ENCODE results near the gene IGF2BP2.

DNA sequence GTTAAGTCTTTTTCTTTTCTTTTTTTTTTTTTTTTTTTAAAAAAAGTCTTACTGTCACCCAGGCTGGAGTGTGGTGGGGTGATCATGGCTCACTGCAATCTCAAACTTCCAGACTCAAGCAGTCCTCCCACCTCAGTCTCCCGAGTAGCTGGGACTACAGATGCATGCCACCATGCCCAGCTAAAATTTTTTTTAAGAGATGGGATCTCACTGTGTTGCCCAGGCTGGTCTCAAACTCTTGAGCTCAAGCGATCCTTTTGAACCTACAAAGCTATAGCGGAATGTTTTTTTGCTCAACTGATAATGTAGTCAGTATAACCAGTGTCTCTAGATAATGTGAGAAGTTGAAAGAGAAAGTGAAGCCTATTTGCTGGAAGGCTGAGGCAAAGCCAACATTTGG, 3.9 kb upstream of the IGF2BP2 start:
- TF ChIP-seq, protein P1, sequence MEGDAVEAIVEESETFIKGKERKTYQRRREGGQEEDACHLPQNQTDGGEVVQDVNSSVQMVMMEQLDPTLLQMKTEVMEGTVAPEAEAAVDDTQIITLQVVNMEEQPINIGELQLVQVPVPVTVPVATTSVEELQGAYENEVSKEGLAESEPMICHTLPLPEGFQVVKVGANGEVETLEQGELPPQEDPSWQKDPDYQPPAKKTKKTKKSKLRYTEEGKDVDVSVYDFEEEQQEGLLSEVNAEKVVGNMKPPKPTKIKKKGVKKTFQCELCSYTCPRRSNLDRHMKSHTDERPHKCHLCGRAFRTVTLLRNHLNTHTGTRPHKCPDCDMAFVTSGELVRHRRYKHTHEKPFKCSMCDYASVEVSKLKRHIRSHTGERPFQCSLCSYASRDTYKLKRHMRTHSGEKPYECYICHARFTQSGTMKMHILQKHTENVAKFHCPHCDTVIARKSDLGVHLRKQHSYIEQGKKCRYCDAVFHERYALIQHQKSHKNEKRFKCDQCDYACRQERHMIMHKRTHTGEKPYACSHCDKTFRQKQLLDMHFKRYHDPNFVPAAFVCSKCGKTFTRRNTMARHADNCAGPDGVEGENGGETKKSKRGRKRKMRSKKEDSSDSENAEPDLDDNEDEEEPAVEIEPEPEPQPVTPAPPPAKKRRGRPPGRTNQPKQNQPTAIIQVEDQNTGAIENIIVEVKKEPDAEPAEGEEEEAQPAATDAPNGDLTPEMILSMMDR (IDR thresholded peaks at IDR 0.05), result no peak
- TF ChIP-seq POLR2A (IDR thresholded peaks at IDR 0.05), result no peak

Data from lower leg skin (tissue), 3 donors.